Esophagus mucosa (tissue), 1 donor: ENCODE results near the gene OR2V2. TPM values are rescaled to one million over a fixed set of nuclear protein-coding genes. Genes with fewer than 3 reads are reported as not detected.
"Not testable (repeated sequence)": the region's sequence is repeated elsewhere in the genome, so short reads cannot be mapped to it uniquely, and the experiment has no call there.

Experiments
- ATAC-seq: fragments of 200-7000 bp; cut with Tn5 transposase; one replicate; pipeline ENCODE4 v1.9.1; 2020
- total RNA-seq: library from RNA; stranded (reverse); gene quantifications from one replicate; pipeline ENCODE4 v1.2.4, GENCODE V29; 2023
- donor health status: DM: yes; HTN: yes; CAD: no.

OR2V2 gene
- total RNA-seq, 1 donor from 2014 or later, result not detected

DNA sequence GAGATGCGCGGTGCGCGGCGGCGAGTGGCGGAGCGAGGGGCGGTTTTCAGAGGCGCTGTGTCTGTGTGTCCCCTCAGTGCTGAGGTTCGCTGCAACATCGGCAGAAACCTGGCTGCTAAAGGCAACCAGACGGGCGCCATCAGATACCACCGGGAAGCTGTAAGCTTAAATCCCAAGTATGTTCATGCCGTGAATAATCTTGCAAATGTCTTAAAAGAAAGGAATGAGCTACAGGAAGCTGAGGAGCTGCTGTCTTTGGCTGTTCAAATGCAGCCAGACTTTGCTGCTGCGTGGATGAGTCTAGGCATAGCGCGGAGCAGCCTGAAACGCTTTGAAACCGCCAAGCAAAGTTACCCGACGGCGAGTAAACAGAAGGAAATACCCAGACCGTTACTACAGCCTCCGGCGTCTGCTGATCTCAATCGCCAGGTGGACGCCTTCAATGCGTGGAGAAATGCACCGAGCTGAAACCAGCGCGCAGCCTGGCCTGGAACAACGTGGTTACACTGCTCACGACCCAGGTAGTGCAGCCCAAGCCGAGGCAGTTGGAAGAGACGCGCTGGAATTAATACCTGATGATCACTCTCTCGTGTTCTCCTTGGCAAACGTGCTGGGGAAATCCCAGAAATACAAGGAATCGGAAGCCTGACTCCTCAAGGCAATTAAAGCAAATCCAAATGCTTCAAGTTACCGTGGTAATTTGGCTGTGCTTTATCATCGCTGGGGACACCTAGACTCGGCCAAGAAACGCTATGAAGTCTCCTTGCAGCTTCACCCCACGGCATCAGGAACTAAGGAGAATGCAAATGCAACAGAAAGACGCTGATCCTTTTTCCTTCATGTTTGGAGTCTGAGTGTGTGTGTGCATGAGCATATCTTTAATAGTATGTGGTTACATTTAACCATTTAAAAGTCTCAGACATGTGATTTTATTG lies 32.3 kb upstream of the OR2V2 start:
- ATAC-seq, result peak; percentile 13

DNA sequence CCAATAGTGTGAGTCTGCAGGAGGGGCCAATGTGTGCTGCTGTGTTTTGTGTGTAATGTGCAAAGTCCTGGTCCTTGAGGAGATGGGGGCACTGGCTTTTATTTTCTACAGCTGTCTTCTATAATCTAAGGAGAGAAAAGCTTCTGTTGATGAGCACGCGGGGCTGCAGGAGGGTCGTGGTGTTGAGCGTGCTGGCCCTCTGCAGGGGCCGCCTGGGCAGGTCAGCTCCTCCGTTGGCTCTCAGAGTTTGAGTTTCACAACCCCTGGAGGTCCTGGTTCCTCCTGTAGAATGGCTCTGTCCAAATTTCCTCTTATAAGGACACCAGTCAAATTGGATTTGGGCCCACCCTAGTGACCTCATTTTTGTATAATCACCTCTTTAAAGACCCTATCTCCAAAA lies 29.0 kb upstream of the OR2V2 start:
- ATAC-seq, result no peak

DNA sequence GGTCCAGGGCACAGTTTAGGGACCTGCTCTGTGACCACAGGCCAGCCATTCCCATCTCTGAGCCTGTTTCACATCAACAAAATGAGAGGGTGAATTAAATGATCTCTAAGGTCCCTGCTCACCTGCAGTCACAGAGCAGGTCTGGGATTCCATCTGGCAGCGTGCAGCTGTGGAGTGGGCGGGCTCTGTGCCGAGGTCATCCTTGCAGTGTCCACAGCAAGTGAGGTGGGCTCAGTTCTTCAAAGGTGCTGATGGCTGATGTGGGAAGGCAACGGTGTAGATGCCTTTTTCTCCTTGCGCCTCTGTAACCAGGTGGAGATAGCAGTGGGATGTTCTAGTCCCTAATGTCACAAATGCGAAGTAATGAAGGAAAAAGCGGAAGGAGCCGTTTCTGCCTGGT lies 28.3 kb upstream of the OR2V2 start:
- ATAC-seq, result no peak

DNA sequence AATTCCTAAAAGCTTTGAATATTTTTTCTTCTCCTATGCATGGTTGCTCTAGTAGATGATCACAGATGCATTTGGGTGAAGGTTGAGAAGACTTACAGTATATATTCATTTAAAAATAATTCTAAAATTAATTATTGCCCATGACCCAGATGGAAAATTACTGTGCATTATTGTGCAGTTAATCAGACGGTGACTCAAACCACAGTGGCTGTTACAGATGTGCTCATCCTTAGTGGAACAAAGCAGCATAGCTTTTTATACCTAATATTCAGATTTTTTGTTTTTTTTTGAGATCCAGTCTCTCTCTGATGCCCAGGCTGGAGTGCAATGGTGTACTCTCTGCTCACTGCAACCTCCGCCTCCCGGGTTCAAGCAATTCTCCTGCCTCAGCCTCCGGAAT lies 27.1 kb upstream of the OR2V2 start:
- no peak for ATAC-seq

DNA sequence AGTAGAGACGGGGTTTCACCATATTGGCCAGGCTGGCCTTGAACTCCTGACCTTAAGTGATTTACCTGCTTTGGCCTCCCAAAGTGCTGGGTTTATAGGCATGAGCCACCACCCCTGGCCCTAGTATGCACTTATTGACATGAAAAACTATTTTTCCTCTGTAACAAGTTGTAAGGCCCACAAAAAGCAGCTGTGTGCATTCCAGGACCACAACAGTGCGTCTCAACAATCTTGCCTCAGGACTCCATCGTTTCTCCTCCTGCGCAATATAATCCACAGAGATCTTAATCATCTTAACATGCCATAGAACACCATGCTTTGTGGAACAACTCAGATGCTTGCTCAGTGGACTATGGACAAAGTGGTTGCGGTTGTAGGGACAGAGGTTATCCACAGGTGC lies 26.6 kb upstream of the OR2V2 start:
- no peak for ATAC-seq

DNA sequence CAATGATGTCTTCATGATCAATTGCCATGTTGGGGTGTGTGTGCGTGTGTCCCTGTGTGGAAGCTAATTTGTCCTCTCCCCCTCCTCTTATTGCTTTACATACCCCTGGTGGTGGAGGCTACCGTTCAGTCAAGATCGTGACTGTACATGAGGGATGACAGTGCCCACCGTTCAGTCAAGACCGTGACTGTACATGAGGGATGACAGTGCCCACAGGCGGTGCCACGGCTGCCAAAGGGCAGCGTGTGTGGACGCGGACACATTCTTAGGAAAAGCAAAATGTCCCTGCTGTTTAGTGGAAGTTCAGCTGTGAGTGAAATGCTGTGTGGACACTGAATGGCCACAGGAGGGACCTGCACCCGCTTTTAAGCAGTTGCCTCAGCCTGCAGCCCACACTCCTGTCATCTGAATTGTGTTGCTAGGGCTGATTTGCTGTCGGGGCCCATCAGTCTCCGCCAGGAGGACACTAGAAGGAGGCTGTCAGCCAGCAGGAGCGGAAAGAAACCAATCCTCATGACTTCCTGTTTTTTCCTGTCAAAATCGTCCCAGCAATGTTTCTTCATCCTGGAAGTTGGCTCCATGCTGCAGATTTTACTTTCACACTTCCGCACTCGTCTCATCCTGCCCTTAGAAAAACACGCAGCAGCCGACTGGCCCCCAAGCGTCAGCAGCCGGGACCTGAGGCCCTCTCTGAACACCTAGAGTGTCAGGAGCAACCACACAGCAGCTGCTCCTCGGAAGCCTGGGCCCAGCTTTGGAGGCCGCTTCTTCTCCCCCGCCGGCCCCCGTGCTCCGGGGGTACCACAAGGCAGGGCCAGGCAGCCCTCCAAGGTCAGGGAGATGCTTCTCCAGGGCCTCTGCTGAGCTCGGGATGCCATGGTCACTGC lies 25.5 kb upstream of the OR2V2 start:
- ATAC-seq, result no peak

DNA sequence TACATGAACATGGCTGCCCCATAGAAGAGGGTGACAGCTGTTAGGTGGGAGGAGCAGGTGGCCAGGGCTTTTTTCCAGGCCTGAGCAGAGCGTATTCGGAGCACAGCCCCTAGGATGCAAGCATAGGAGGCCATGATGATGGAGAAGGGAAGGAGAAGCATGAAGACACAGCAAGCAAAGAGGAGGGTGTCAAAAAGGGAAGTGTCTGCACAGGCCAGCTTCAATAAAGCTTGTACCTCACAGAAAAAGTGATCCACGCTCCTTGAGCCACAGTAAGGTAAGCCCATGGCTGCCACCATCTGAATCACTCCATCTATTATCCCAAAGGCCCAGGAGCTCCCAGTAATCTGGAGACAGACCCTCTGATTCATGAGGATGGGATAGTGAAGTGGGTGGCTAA lies 22.9 kb upstream of the OR2V2 start:
- no peak for ATAC-seq

DNA sequence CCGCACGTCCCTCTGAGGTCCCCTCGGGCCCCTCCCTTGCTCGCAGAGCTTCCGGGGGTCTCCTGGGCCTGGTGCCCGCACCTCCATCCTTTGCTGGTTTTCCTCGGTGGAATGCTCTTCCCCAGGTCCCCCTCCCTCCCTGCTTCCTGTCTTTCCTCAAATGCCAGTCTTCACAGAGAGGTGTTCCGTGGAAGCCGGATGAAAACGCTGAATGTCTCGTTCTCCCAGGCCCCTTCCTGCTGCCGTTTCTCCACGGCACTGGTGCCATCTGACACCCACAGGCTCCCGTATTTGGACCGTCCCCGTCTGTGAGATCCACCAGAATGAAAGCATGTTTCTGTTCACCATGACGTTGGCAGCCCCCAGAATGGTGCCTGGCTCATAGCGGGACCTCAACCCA lies 20.5 kb upstream of the OR2V2 start:
- ATAC-seq, result no peak

DNA sequence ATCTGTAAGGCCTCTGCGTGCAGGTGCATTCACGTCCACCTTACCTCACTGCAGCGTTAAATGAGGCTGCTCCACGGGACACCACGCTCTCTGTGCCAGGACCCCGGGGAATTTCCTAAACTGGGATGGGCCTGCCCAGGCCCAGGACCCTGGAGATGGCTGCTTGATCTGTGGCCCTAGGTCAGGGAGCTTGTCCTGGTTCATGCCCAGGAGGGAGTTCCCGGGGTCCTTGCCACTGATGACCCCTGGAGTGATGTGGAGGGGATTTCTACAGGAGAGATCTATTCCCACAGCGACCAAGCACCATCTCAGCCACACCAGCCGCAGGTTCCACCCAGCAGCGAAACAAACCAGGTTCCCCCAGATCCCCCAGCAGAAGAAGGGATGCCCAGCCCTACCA lies 19.9 kb upstream of the OR2V2 start:
- ATAC-seq, result no peak

DNA sequence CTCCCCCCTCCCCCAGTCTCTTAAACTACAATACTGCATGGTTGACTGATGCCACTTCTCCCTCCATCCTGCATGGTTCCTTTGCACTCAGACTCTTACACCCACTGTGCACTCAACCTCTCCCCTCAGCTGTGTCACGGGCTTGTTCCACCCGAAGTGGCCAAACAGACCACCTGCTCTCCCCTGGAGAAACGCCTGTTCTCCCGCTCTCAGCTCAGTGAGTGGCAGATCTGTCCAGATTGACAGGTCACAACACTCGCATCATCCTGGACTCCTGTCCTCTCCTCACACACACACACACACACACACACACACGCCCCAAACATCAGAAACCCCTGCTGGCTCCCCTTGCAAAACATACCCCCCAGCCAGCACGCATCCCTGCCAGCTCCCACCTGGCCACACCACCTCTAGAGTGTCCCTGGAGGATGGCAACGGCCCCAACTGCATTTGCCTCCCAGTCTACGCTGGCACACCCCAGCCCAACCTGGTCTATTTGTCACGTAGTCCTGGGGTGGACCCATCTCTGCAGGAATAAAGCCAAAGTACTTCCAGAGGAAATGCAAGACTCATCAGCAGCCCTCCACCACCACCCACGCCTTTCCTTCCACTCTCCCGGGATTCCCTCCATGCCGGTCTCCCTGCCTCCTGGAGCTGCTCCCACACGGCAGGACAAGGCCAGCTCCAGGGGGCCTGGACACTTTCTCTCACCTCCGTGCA lies 19.3 kb upstream of the OR2V2 start:
- ATAC-seq, result no peak

DNA sequence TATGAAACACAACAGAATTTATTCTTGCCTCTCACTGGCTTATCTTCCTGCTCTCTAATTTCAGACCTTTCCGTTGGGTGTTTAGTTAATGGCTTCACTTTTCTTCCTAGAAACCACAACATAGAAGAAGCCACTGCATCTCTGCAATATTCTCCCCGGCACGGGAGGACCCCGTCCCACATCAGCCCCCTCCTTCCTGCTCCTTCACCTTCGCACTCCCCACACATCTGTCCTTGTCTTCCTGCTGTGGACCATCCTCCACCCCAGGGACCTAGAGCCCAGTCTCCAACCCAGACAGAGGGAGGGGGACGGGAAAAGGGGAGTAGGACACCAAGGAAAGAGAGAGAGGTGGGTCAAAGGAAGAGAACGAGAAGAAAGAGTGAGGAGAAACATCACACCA lies 17.8 kb upstream of the OR2V2 start:
- ATAC-seq, result no peak

DNA sequence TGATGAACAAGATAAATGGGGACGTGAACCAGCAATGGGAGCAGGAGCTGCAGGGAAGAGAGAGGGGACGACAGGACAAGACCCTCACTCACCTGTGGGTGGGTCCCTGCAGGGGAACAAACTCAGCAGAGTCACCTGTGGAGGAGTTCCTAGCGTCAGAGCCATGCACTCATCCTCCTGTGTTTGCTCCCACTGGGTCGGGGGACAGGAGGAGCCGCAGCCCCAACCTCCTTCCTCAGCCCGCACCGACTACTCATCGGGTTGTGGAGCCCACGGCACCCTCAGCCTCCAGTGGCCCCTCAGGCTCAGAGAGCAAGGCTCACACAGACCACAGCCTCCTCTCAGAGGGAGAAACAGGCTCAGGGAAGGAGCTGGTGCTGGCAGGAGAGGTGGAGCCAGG lies 17.3 kb upstream of the OR2V2 start:
- not testable (repeated sequence) for ATAC-seq

DNA sequence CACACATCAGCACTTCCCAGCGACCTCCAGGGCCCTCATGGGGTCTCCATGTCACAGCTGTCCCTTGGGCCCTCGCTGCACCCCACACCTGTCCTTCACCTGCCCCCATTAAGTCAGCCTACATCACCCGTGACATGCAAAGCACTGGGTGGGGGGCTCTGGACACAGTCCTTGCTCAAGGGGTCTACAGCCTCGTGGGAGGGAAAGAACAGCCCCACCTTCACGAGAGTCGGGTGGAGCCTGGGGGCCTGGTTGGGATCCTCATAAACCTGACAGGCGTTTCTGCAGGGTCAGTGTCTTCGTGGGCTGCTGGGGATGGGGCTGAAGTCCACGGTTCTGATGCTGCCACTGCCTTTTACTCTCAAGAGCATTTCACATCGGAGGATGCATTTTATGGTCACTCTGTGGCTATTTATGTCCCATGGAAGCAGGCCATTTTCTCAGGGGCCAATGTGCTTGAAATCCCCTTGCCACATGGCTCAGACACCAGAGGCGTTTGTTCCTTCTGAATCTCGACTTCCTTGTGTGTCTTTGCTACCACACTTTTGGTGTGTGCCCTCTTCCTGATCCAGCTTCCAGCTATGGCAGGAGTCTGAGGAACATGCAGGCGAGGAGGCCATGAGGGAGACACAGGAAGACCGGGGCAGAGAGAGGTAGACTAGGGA lies 16.4 kb upstream of the OR2V2 start, which contains the start of gene OR2V1:
TSS of gene OR2V1 (minus strand) at position 338 of the 665 bp plus-strand sequence. CDS start 5,865 bp downstream, outside the sequence.
- ATAC-seq, result no peak

DNA sequence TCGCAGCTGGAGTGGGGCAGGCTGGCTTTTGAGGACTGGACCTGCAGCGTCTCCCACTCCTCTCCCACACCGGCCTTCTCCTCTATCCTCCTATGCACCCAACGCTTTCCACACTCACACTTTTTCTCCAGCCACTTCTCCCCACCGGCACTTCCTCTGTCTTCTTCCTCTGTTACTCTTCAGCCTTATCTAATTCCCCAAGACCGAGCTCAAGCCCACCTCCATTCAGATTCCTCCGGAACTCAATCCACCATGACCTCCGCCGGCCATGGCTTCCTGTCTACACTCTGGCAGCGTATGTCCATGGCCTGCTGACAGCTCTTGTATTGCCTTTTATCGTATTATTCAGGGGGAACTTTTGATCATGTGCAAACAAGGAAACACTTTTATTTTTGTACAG lies 15.9 kb upstream of the OR2V2 start:
- no peak for ATAC-seq

DNA sequence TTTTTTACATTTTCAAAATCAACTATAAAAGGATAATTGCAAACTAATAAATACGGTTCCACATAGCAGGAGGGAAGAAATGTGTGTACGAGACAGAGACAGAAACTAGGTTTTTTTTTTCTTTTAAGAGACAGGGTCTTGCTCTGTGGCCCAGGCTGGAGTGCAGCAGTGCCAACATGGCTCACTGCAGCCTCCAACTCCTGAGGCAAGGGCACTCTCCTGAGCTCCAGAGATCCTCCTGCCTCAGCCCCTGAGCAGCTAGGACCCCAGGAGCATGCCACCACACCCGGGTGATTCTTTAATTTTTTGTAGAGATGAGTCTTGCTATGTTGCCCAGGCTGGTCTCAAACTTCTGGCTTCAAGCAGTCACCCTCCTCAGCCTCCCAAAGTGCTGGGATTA lies 14.3 kb upstream of the OR2V2 start:
- ATAC-seq, result no peak

DNA sequence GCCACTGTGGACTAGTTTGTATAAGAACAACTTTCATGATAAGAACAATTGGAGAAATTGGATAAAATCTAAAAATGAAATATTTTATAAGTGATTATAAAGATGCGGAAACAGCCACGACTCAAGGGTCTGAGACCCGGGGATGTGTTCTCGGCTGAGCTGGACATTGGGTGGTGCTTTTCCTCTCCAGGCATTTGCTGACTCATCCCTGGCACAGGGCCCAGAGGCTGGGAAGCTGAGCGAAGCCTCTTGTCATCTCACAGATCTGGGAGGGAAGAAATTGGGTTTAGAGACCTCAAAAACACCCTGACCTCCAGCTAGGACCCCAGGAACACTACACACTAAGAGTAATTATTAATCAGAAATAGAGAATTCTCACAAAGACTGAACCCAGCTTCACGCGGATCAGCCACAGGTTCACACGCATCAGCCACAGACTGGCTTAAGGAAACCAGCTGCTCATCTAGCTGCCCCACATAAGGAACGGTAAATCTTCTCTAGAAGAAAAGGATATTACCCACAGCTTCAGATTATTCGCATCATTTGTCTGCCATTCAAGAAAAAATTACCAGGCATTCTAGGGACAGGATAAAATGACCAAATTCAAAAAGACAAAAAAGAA lies 13.7 kb upstream of the OR2V2 start:
- ATAC-seq, result no peak

DNA sequence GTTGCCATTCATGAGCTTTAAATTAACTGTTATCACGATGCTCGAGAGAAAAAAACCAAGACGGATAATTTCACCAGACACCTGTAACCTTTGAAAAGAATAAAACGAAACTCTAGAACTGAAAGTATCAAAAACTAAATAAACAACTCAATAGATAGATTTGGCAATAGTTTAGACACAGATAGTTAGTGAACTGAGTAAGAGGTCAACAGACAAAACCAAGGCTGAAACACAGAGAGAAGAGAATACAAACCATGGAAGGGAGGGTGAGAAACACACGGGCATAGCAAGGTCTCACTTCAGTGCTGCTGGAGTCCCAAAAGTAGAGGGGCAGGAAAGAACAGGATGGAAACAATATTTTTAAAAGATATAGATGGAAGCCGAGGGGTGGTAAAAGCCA lies 13.1 kb upstream of the OR2V2 start:
- ATAC-seq, result no peak

DNA sequence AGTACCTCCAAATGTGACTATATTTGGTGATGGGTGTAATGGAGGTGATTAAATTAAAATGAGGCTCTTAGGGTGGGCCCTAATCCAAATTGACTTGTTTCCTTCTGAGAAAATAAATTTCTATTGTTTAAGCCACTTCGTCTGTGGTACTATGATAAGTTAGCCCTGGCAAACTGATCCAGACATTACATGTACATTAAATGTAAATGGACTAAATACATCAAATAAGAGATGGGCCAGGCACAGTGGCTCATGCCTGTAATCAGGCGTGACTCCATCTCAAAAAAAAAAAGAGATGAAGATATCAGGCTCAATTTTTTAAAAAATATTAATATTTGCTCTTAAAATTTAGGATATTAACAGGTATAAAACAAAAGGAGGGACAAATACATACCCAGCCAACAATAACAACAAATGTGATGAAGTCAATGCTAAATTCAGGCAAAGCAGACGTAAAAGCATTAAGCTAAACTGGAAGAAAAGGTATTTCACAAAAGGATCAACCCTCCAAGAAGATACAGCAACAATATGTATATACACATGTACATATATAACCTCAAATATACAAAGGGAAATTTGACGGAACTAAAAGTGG lies 10.9 kb upstream of the OR2V2 start:
- no peak for ATAC-seq

DNA sequence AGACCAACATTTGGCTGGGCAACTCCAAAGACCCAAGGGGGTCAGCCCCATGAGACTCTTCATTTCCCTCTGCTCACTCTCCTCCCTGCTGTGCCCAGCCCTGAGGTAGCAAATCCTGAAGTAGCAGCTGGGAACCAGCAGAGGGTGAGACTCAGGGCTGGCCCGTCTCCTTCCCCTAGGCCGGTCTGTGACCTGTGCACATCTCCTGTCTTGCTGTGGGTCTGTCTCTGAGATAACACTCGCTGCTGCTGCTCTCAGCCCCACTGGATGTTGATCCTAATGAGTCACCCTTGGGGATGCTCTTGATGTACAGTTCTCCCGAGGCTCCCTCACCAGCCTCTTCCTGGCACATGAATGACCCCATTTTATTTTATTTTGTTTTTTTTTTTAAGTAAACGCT lies 9.1 kb upstream of the OR2V2 start:
- ATAC-seq, result no peak

DNA sequence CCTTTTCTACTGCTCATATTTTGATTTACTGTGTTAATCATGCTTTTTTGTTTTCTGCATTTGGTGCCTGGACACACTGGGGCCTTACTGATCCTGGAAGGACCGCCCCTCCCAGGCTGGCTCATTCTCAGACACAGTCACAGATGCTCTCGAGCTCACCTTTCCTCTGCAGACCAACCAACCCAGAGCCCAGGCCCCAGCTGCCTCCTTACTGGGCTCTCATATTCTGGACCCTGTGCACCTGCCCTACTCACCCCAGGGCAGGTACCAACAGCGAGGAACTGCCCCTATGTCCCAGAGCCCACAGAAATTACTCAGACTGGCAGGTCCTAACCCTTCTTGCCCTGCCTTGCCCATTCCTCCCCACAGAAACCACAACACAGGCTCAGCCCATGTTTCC lies 6.6 kb upstream of the OR2V2 start:
- ATAC-seq, result no peak

DNA sequence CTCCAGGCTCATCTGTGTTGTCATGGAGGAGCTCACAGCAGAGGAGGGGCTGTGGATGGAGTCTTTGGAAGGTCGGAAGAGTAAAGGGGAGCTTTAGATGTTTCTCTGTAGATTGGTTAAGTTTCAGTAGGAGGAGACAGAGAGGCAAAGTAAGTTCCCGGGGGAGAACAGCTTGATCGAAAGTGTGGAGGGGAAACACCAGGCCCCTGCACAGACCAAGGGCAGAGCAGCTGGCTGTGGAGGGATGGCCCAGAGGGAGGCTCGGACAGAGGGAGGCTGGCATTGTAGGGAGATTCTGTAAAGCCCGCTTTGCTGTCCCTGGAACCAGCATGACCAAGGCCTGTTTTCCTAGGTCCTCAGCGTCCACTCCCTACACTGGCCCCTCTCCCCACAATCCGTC lies 5.3 kb upstream of the OR2V2 start:
- ATAC-seq, result no peak
